Measurements from ENCODE around the gene ATL1. TPM values are rescaled to one million over a fixed set of nuclear protein-coding genes. Genes with fewer than 3 reads are reported as not detected.

ATL1 gene
- total RNA-seq, 4 donors from 2014 or later: 17.2 to 22.3 (median 21.6) TPM

- Histone ChIP-seq H3K27ac (no peak overlapping the region), H3K9me3 (no peaks in the 10 kb centered on the region), H3K4me3 (no peak overlapping the region), H3K27me3 (no peaks in the 10 kb centered on the region), H3K4me1 (no peaks in the 10 kb centered on the region), H3K36me3 (peaks cover 0 to 38% of the 10 kb centered on the region in 2 donors)
- 76 to 80% methylated on average over 4 of the region's 4 CpGs for WGBS, 2 donors (ENCODE audit: low coverage in 1 of 2)
- TF ChIP-seq POLR2A (IDR thresholded peaks at IDR 0.05) (no peak), EP300 (IDR thresholded peaks at IDR 0.05) (no peak), CTCF (IDR thresholded peaks at IDR 0.05) (no peak), POLR2AphosphoS5 (IDR thresholded peaks at IDR 0.05) (no peak)
- no peak for ATAC-seq
Measured at GRCh38 chr14:50633954-50634353, 74.0 kb downstream of the ATL1 start.

DNA sequence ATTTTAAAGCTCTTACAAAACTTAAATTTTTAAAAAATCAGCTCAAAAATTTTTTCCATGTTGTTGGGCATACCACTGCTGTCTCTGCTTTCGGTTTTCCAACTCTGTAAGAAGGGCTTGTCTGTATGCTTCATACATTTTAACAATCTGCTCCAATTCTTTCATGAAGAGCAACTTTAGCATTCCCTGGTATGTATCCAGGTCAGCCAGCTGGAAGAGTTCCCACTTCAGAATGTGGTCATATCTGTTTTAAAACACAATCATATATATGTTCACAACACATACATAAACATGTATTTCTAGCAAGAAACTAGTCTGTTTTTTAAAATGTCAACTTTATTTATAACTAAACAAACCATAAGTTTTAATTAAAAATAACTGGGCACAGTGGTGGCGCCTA, 75.2 kb downstream of the ATL1 start:
- ATAC-seq: no peak

DNA sequence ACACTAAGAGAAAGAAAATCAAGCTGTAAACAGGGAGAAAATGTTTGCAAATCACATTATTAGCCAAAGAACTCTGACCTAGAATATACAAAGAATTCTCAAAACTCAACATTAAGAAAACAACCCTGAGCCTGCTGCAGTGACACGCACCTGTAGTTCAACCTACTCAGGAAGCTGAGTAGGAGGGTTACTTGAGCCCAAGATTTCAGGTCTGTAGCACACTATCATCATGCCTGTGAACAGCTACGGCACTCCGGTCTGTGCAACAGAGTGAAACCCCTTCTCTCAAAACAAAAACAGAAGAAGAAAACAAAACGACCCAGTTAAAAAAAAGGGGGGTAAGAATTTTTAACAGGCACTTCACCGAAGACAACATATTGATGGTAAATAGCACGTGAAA, 87.3 kb downstream of the ATL1 start:
- Histone ChIP-seq H3K27ac (no peak overlapping the region), H3K4me1 (peaks cover 0 to 33% (median 0%) of the 10 kb centered on the region in 3 donors), H3K36me3 (peaks cover 0 to 13% of the 10 kb centered on the region in 2 donors), H3K9me3 (no peaks in the 10 kb centered on the region), H3K4me3 (no peak overlapping the region), H3K27me3 (no peaks in the 10 kb centered on the region)
- TF ChIP-seq POLR2A (IDR thresholded peaks at IDR 0.05) (no peak), POLR2AphosphoS5 (IDR thresholded peaks at IDR 0.05) (no peak), CTCF (IDR thresholded peaks at IDR 0.05) (no peak), EP300 (IDR thresholded peaks at IDR 0.05) (no peak)
- ATAC-seq: no peak
- WGBS, 2 donors (ENCODE audit: low coverage in 1 of 2): 90% methylated on average over 4 to 5 of the region's 6 CpGs

More for the DNA sequence above, 75.2 kb downstream of the ATL1 start:
- Histone ChIP-seq H3K9me3 (no peaks in the 10 kb centered on the region), H3K27me3 (no peaks in the 10 kb centered on the region), H3K4me3 (no peak overlapping the region), H3K27ac (no peak overlapping the region), H3K4me1 (no peaks in the 10 kb centered on the region), H3K36me3 (peaks cover 0 to 42% of the 10 kb centered on the region in 2 donors)
- WGBS, 2 donors (ENCODE audit: low coverage in 1 of 2): 82 to 94% methylated on average over 2 of the region's 2 CpGs
- TF ChIP-seq POLR2AphosphoS5 (IDR thresholded peaks at IDR 0.05): no peak
- TF ChIP-seq CTCF (IDR thresholded peaks at IDR 0.05): no peak
- no peak for TF ChIP-seq POLR2A (IDR thresholded peaks at IDR 0.05)
- TF ChIP-seq EP300 (IDR thresholded peaks at IDR 0.05): no peak

GRCh38 chr14:50647753-50648152, 87.8 kb downstream of the ATL1 start:
- TF ChIP-seq CTCF (IDR thresholded peaks at IDR 0.05): no peak
- TF ChIP-seq POLR2AphosphoS5 (IDR thresholded peaks at IDR 0.05): no peak
- TF ChIP-seq POLR2A (IDR thresholded peaks at IDR 0.05): no peak
- no peak for TF ChIP-seq EP300 (IDR thresholded peaks at IDR 0.05)
- H3K36me3 ChIP-seq: peaks cover 0 to 13% of the 10 kb centered on the region in 2 donors
- no peak overlapping the region for H3K4me3 ChIP-seq
- ATAC-seq: no peak
- no peaks in the 10 kb centered on the region for H3K9me3 ChIP-seq
- peaks cover 0 to 38% (median 2%) of the 10 kb centered on the region in 3 donors for H3K4me1 ChIP-seq
- no peaks in the 10 kb centered on the region for H3K27me3 ChIP-seq
- H3K27ac ChIP-seq: no peak overlapping the region

GRCh38 chr14:50649691-50650090, 89.7 kb downstream of the ATL1 start:
- peaks cover 0 to 55% (median 6%) of the 10 kb centered on the region in 3 donors for H3K4me1 ChIP-seq
- H3K9me3 ChIP-seq: no peaks in the 10 kb centered on the region
- no peak for ATAC-seq
- H3K36me3 ChIP-seq: peaks cover 0 to under 1% of the 10 kb centered on the region in 2 donors
- TF ChIP-seq POLR2AphosphoS5 (IDR thresholded peaks at IDR 0.05): no peak
- TF ChIP-seq POLR2A (IDR thresholded peaks at IDR 0.05): no peak
- TF ChIP-seq CTCF (IDR thresholded peaks at IDR 0.05): no peak
- TF ChIP-seq EP300 (IDR thresholded peaks at IDR 0.05): no peak
- no peaks in the 10 kb centered on the region for H3K27me3 ChIP-seq
- no peak overlapping the region for H3K4me3 ChIP-seq
- no peak overlapping the region for H3K27ac ChIP-seq

All from gastroesophageal sphincter (tissue), 4 donors.